GM19397 (cell line): ENCODE data around the gene PTGDS.

ENCODE experiments used
- ATAC-seq: cut with Tn5 transposase; IDR thresholded peaks from one replicate; pipeline ENCODE4 v1.9.1; 2021; ENCODE audit warnings: mild to moderate bottlenecking, moderate library complexity; ENCODE audit not compliant: unreplicated experiment

The PTGDS gene

GRCh38 chr9:137007108-137007815 lies 30.0 kb downstream of the PTGDS start:
- no peak for ATAC-seq

- no peak for ATAC-seq
Observed at GRCh38 chr9:137007816-137008270, 30.5 kb downstream of the PTGDS start.

DNA sequence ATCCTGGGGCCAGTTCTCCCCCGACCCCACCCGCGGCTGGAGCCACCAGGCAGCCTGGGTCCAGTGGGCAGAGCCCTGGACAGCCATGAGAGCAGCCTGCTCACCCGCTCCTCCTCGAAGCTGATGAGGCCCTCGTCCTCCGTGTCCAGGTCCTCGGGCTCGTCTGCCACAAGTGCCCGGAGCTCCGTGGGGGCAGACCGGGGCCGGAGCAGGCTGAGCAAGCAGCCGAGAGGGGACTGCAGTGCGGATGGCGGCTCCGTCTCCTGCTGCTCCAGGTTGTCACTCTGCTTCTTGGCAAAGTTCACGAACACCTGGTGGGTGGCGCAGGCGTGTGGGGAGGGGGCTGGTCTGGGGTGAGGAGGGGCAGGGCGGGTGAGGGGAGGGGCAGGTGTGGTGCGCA lies 31.0 kb downstream of the PTGDS start:
- no peak for ATAC-seq

DNA sequence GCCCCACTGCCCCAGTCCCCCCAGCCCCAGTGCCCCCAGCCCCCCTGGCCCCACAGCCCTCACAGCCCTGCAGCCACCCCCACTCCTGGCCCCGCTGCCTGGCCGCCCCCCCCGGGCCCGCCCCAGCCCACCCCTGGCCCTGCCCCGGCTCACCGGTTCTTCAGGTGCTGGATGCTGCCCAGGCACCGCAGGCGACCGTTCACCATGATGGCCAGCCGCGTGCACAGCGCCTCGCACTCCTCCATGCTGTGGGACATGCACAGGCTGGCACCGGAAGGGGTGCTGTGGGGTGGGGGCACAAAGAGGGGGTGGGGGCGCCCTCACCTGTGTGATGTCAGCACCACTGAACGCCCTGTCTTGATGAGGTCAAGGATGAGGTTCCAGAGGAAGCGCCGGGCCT lies 31.9 kb downstream of the PTGDS start:
- no peak for ATAC-seq

- no peak for ATAC-seq
Observed at GRCh38 chr9:137009938-137010732, 32.8 kb downstream of the PTGDS start.

GRCh38 chr9:137011156-137011555 lies 33.9 kb downstream of the PTGDS start:
- ATAC-seq, result no peak

- no peak for ATAC-seq
Observed at GRCh38 chr9:137011907-137012675, 34.8 kb downstream of the PTGDS start.

DNA sequence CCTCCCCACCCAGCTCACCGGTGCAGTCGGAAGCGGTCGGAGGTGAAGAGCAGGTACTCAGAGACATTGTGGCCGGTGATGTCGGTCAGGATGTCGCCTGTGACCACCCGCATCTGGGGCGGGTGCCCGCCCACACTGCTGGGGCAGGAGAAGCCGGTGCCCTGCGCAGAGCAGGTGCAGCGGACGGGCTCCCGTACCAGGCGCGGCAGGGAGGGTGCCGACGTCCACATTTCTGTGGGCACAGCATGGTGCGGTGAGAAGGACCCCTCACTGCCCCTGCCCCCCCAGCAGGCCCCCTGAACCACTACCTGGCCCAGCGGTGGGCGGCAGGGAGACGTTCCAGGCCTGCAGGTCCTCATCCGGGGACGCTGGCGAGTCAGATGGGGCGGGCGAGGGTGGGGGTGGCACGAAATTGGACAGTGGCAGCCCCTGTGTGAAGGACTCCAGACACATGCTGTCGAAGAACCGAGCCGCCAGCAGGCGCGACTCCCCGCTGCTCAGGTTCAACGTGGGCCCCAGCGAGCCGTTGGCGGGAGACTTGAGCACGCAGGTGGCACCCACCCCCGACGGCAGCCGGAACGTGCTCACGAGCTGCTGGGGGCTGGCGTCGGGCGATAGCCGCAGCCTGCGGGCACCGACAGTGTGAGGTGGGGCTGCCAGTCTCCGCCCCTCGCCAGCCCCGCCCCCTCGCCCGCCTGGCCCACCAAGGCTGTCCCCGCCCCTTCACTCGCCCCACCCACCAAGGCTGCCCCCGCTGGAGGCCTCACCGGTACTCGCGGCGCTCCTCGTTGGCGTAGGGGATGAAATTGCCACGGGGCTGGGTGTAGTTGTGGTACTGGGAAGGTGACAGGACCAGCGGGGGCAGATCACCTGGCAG lies 35.6 kb downstream of the PTGDS start:
- ATAC-seq, result no peak

- no peak for ATAC-seq
Observed at GRCh38 chr9:137013571-137013940, 36.3 kb downstream of the PTGDS start.

DNA sequence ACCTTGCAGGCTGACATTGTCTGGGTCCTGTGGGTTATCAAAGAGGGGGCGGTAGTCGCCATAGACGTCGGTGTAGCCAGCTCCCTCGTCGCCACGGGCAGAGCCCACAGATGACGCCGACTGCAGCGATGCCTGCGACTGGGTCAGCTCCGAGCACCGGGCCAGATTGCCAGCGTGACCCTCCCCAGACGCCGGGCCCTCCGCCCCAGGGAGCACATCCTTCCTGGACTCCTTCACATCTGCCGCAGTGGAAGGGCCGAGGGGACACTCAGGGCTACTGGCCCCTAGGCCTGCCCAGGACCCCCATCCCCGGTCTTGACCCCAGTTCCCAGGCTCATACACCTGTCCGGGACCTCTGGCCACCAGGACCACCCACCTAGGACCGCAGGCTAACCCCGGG lies 36.9 kb downstream of the PTGDS start:
- ATAC-seq, result no peak

- no peak for ATAC-seq
Observed at GRCh38 chr9:137014776-137015539, 37.7 kb downstream of the PTGDS start.

DNA sequence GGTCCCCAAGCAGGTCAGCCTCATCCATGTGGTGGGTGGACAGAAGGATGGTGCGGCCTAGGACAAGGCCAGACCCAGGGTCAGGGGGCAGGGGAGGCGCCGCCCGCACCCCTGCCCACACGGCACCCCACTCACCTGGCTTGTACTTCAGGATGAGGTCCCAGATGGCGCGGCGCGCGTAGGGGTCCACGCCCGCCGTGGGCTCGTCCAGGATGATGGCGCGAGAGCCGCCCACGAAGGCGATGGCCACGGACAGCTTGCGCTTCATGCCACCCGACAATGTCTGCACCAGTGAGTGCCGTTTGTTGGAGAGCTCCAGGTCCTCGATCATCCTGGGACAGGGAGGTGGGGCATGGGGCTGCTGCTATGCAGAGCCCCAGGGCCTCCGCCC lies 38.2 kb downstream of the PTGDS start:
- no peak for ATAC-seq

DNA sequence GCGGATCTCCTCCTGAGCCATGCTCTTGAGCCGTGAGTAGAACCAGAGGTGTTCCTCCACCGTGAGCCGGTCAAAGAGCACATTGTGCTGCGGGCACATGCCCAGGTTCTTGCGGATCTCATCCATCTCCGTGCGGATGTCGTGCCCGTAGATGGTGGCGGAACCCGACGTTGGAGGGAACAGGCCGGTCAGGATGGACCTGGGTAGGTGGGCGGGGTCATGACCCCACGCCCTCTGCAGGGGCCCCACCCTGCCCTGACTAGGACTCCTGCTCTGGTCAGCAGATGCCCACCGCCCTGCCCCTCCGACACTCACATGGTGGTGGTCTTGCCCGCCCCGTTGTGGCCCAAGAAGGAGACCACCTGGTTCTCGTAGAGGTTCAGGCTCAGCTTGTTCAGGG lies 38.7 kb downstream of the PTGDS start:
- ATAC-seq, result no peak

DNA sequence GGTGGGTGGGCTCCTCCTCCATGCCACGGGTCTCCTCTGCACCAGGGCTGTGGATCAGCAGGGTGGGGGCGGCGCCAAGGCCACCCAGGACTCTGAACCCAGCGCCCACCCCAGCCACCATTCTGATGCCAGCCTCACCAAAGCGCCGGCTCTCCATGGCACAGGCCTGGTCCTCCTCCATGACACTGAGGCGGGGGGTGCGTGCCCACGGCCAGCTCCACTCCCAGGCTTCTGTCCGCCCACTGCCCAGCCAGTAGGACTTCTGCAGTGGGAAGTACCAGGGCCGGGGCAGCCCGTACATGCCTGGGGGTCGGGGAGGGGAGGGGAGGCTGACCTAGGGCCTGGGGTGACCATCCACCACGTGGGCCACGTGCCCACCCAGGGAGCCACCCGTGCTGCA lies 39.1 kb downstream of the PTGDS start:
- ATAC-seq, result no peak

- no peak for ATAC-seq
Observed at GRCh38 chr9:137017071-137017470, 39.8 kb downstream of the PTGDS start.

DNA sequence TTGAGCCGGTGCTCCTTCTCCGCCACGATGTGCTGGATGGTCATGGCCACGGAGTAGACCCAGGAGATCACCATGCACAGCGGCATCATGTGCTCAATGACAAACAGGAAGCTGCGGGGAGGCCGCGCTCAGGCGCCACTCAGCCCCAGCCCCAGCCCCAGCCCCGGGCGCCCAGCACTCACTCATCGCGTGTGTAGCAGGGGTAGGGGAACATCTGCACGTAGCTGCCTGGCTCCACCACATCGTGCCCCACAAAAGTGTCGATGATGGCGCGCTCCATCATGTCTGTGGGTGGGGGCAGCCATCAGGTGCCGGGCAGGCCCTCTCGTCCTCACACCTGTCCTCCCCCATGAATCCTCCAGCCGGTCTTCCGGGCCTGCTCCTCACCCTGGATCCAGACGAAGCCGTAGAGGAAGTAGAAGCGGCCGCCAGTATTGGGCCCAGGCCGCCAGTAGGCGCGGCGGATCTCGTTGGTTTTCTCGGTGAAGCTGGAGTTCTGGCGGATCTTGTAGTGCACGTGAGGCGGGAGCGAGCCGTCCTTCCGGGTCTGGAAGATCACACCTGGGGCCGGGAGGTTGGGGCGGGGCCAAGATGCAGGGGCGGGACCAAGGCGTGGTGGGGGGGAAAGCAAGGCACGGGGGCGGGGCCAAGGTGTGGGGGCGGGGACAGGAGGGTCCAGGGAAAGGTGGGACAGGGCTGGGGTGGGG lies 40.6 kb downstream of the PTGDS start:
- no peak for ATAC-seq

DNA sequence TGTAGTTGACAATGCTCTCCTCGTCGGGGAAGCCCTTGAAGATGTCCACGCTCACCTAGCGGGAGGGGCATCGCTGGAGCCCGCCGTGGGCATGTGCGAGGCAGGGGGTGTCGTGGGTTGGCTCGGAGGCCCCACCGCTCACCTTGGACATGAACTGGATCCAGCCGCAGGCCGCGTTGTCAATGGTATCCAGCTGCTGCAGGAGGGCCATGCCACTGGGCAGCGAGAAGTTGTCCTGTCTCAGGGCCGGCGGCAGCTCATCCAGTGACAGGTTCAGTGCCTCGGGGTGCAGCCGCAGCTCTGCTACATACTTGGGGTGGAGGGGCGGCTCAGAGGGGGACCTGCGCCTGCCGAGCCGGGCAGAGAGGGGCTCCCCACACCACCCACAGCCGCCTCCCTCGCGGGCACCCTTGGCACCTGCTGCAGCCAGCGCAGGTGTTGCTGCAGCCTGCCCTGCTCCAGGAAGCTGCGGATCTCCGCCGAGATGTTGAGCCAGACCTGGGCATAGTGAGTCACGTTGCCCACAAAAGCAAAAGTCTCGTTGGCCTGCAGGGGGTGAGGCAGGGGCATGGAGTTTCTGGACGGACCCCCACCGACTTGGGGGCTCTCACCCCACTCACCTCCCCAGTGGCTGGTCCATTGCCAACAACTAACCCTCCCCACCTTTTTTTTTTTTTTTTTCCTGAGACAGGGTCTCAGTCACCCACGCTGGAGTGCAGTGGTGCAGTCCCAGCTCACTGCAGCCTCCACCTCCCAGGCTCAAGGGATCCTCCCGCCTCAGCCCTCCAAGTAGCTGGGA lies 41.7 kb downstream of the PTGDS start:
- no peak for ATAC-seq

DNA sequence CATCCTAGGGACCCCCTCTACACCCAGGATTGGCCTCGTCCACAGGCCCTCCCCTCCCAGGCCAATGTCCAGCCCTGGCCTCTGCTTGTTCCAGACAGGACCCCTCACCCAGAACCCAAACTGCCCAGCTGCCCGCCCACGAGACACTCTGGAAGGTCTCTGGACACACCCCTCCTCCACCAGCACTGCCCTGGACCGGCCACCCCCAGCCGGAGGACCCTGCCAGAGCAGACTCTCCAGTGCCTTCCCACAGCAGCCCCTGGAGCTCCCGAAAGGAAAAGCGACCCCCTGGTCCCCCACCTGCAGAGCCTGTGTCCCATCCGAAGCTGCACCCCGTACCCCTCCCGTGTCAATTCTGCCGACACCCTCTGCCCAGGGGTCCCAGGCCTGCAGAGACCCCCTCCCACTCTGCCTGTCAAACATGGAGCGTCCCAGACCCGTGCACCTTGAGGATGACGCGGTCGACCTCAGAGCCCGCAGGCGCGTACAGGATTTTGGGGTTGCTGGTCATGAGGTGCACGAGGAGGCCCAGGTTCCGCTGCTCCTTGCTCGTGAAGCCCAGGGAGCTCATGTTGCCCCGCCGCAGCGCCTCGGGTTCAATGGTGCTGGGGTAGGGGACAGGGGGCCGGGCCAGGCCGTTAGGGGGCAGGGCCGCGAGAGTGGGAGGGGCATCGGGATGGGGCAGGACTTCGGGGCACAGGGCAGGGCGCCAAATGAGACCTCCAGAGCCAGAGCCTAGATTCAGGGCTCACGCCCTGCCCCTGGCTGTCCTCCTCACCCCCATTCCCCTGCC lies 42.8 kb downstream of the PTGDS start:
- no peak for ATAC-seq
